H9 (cell line): ENCODE results near the gene MORN3. TPM values are rescaled to one million over a fixed set of nuclear protein-coding genes. Genes with fewer than 3 reads are reported as not detected.

Experiments used
- DNase-seq: peaks from one replicate; pipeline ENCODE4 v3.0.0-alpha.2; 2017
- H2AFZ ChIP-seq: one replicate; pipeline ENCODE4 v1.6.1; 2013; ENCODE audit warnings: mild to moderate bottlenecking, low read length, control low read depth, moderate library complexity
- H2AK5ac ChIP-seq: 2 replicates; pipeline ENCODE4 v1.6.1; 2013; ENCODE audit warnings: low read length, control low read depth, mixed read lengths; ENCODE audit not compliant: insufficient read length
- H2BK120ac ChIP-seq: one replicate; pipeline ENCODE4 v1.6.1; 2013; ENCODE audit warnings: low read depth, mild to moderate bottlenecking, low read length, control low read depth, inconsistent platforms; ENCODE audit not compliant: poor library complexity, severe bottlenecking
- H2BK12ac ChIP-seq: 2 replicates; pipeline ENCODE4 v1.6.1; 2013; ENCODE audit warnings: low read length, control low read depth, mixed read lengths, low read depth; ENCODE audit not compliant: insufficient read length
- H2BK15ac ChIP-seq: 2 replicates; pipeline ENCODE4 v1.6.1; 2013; ENCODE audit warnings: low read depth, low read length, control low read depth
- H2BK20ac ChIP-seq: one replicate; pipeline ENCODE4 v1.6.1; 2013; ENCODE audit warnings: low read depth, mild to moderate bottlenecking, low read length, control low read depth, inconsistent platforms; ENCODE audit not compliant: poor library complexity, severe bottlenecking
- H2BK5ac ChIP-seq: 2 replicates; pipeline ENCODE4 v1.6.1; 2013; ENCODE audit warnings: low read length, control low read depth, mixed read lengths; ENCODE audit not compliant: insufficient read length
- H3K14ac ChIP-seq: 2 replicates; pipeline ENCODE4 v1.6.1; 2013; ENCODE audit warnings: low read length, control low read depth; ENCODE audit not compliant: insufficient read depth
- H3K18ac ChIP-seq: 2 replicates; pipeline ENCODE4 v1.6.1; 2013; ENCODE audit warnings: low read depth, mild to moderate bottlenecking, mixed read lengths, low read length, control low read depth; ENCODE audit not compliant: insufficient read length
- H3K23ac ChIP-seq: 2 replicates; pipeline ENCODE4 v1.6.1; 2013; ENCODE audit warnings: low read length, control low read depth, mixed read lengths, low read depth; ENCODE audit not compliant: insufficient read length
- H3K23me2 ChIP-seq: 2 replicates; pipeline ENCODE4 v1.6.1; 2013; ENCODE audit warnings: low read depth, mild to moderate bottlenecking, mixed read lengths, low read length, control low read depth; ENCODE audit not compliant: insufficient read length, poor library complexity, severe bottlenecking
- H3K27ac ChIP-seq: 2 replicates; pipeline ENCODE4 v1.5.1; 2013; ENCODE audit warnings: low read length, control low read depth, mixed read lengths, low read depth; ENCODE audit not compliant: insufficient read length
- H3K27me3 ChIP-seq: 2 replicates; pipeline ENCODE4 v1.6.1; 2013; ENCODE audit warnings: low read length, control low read depth, inconsistent platforms; ENCODE audit not compliant: insufficient read depth
- H3K4ac ChIP-seq: 2 replicates; pipeline ENCODE4 v1.6.1; 2013; ENCODE audit warnings: low read depth, mild to moderate bottlenecking, control low read depth, inconsistent platforms, low read length, moderate library complexity
- H3K4me1 ChIP-seq: 2 replicates; pipeline ENCODE4 v1.6.1; 2013; ENCODE audit warnings: low read length, control low read depth, inconsistent platforms; ENCODE audit not compliant: insufficient read depth
- H3K4me2 ChIP-seq: 2 replicates; pipeline ENCODE4 v1.6.1; 2013; ENCODE audit warnings: low read length, control low read depth, mixed read lengths; ENCODE audit not compliant: insufficient read length, insufficient read depth
- H3K56ac ChIP-seq: 2 replicates; pipeline ENCODE4 v1.6.1; 2013; ENCODE audit warnings: low read depth, mild to moderate bottlenecking, mixed read lengths, low read length, control low read depth; ENCODE audit not compliant: insufficient read length
- H3K79me1 ChIP-seq: 2 replicates; pipeline ENCODE4 v1.6.1; 2013; ENCODE audit warnings: low read depth, mild to moderate bottlenecking, moderate library complexity, low read length, control low read depth, inconsistent platforms; ENCODE audit not compliant: insufficient read depth, poor library complexity, severe bottlenecking
- H3K79me2 ChIP-seq: 2 replicates; pipeline ENCODE4 v1.6.1; 2013; ENCODE audit warnings: low read length, control low read depth, inconsistent platforms; ENCODE audit not compliant: insufficient read depth
- H3K9ac ChIP-seq: 2 replicates; pipeline ENCODE4 v1.6.1; 2013; ENCODE audit warnings: low read length, control low read depth, mixed read lengths; ENCODE audit not compliant: insufficient read length; ENCODE audit errors: extremely low read depth
- H3K9me3 ChIP-seq: one replicate; pipeline ENCODE4 v1.6.1; 2013; ENCODE audit warnings: low read depth, low read length, inconsistent platforms; ENCODE audit not compliant: control insufficient read depth
- H3T11ph ChIP-seq: one replicate; pipeline ENCODE4 v1.6.1; 2013; ENCODE audit warnings: mild to moderate bottlenecking, low read length, control low read depth, inconsistent platforms
- H4K20me1 ChIP-seq: one replicate; pipeline ENCODE4 v1.6.1; 2013; ENCODE audit not compliant: control insufficient read depth, insufficient read length, insufficient read depth
- H4K5ac ChIP-seq: 2 replicates; pipeline ENCODE4 v1.6.1; 2013; ENCODE audit warnings: low read depth, mild to moderate bottlenecking, mixed read lengths, low read length, control low read depth; ENCODE audit not compliant: insufficient read length
- H4K8ac ChIP-seq: replicated peaks from 2 replicates; pipeline ENCODE4 v1.6.1; 2013; ENCODE audit warnings: low read length, control low read depth, mixed read lengths, low read depth; ENCODE audit not compliant: insufficient read length
- H4K91ac ChIP-seq: 2 replicates; pipeline ENCODE4 v1.6.1; 2013; ENCODE audit warnings: low read depth, mild to moderate bottlenecking, moderate library complexity, mixed read lengths, low read length, control low read depth; ENCODE audit not compliant: insufficient read length
- H3K27ac Mint-ChIP-seq, 3 experiments: 2 replicates in 2 of 3; 3 replicates in 1 of 3; pipeline ENCODE4 v1.8.0; 2020 to 2021; ENCODE audit warnings: mixed read lengths in 3 of 3, mild to moderate bottlenecking in 1 of 3, moderate library complexity in 1 of 3
- H3K27me3 Mint-ChIP-seq: 2 replicates; pipeline ENCODE4 v1.8.0; 2021; ENCODE audit warnings: low read depth, mild to moderate bottlenecking, moderate library complexity, mixed read lengths
- H3K36me3 Mint-ChIP-seq, 3 experiments: 2 replicates in 2 of 3; 3 replicates in 1 of 3; pipeline ENCODE4 v1.8.0; 2020 to 2021; ENCODE audit warnings: low read depth in 3 of 3, mixed read lengths in 3 of 3; ENCODE audit not compliant: insufficient read depth in 1 of 3
- H3K4me1 Mint-ChIP-seq, 2 experiments: 2 replicates each; pipeline ENCODE4 v1.8.0; 2020; ENCODE audit warnings: mixed read lengths in 2 of 2
- H3K4me3 Mint-ChIP-seq, 2 experiments: 2 replicates in 1 of 2; 3 replicates in 1 of 2; pipeline ENCODE4 v1.8.0; 2020 to 2021; ENCODE audit warnings: mild to moderate bottlenecking in 2 of 2, mixed read lengths in 2 of 2, moderate library complexity in 1 of 2
- H3K9me3 Mint-ChIP-seq, 2 experiments: 2 replicates in 1 of 2; 3 replicates in 1 of 2; pipeline ENCODE4 v1.8.0; 2020; ENCODE audit warnings: mild to moderate bottlenecking in 2 of 2, mixed read lengths in 2 of 2, moderate library complexity in 1 of 2
- CTCF ChIP-seq: fragments of 200-600 bp; sonication (generic); conservative IDR thresholded peaks from 3 replicates; pipeline ENCODE4 v1.8.0; 2021; ENCODE audit warnings: antibody characterized with exemption, mild to moderate bottlenecking
- WGBS: extraction: QIAGEN DNeasy Blood & Tissue Kit; methylation state at CpG from one replicate; pipeline ENCODE4 v1.1.7; 2013; ENCODE audit warnings: missing lambda C conversion rate, low lambda C conversion rate, mixed read lengths; ENCODE audit not compliant: insufficient read length; ENCODE audit errors: extremely low coverage; 5-methylcytosine and 5-hydroxymethylcytosine counted together
- total RNA-seq: library from RNA; stranded (reverse); gene quantifications from 2 replicates; pipeline ENCODE4 v1.2.1, GENCODE V29; 2021

MORN3 gene
- total RNA-seq, 1 experiment from 2014 or later: 0.37 TPM

GRCh38 chr12:121602766-121603165, 66.7 kb downstream of the MORN3 start:
- no peak overlapping the region for H4K8ac ChIP-seq
- no peak overlapping the region for H2BK12ac ChIP-seq
- H4K91ac ChIP-seq: no peak overlapping the region
- no peak overlapping the region for H3K4me2 ChIP-seq
- no peaks in the 10 kb centered on the region for H3K79me1 ChIP-seq
- H3K9ac ChIP-seq: no peak overlapping the region
- no peaks in the 10 kb centered on the region for H3K9me3 ChIP-seq
- no peak overlapping the region for H3K4ac ChIP-seq
- H3K4me1 ChIP-seq: no peaks in the 10 kb centered on the region
- no peaks in the 10 kb centered on the region for H4K20me1 ChIP-seq
- no peak overlapping the region for H2BK5ac ChIP-seq
- H2BK120ac ChIP-seq: no peak overlapping the region
- no peak overlapping the region for H3K18ac ChIP-seq
- no peak overlapping the region for H3T11ph ChIP-seq
- H2AK5ac ChIP-seq: no peak overlapping the region
- H3K27ac Mint-ChIP-seq: no peak overlapping the region
- no peak overlapping the region for H2AFZ ChIP-seq
- no peak overlapping the region for H3K56ac ChIP-seq
- no peaks in the 10 kb centered on the region for H3K79me2 ChIP-seq
- H3K27me3 Mint-ChIP-seq: no peaks in the 10 kb centered on the region
- H4K5ac ChIP-seq: no peak overlapping the region
- WGBS: 100% methylated on average over 2 of the region's 6 CpGs
- H3K27me3 ChIP-seq: no peaks in the 10 kb centered on the region
- no peak overlapping the region for H2BK20ac ChIP-seq
- H3K9me3 Mint-ChIP-seq: peaks cover 0 to 3% of the 10 kb centered on the region in 2 experiments; a peak in 1 of 5 replicates
- no peak overlapping the region for H3K23ac ChIP-seq
- DNase-seq: no peak
- H3K4me3 Mint-ChIP-seq: no peak overlapping the region
- no peaks in the 10 kb centered on the region for H3K4me1 Mint-ChIP-seq
- no peaks in the 10 kb centered on the region for H3K23me2 ChIP-seq
- no peak overlapping the region for H3K14ac ChIP-seq
- H3K27ac ChIP-seq: no peak overlapping the region
- peaks cover 0 to 4% (median 0%) of the 10 kb centered on the region in 3 experiments; a peak in 1 of 7 replicates for H3K36me3 Mint-ChIP-seq
- H2BK15ac ChIP-seq: no peak overlapping the region
- no peak for TF ChIP-seq CTCF
